HG03159 (cell line): ENCODE data around the gene NPY5R.

Experiments
- ATAC-seq: cut with Tn5 transposase; IDR thresholded peaks from one replicate; pipeline ENCODE4 v1.9.1; 2021; ENCODE audit warnings: mild to moderate bottlenecking, moderate library complexity; ENCODE audit not compliant: unreplicated experiment

The NPY5R gene

DNA sequence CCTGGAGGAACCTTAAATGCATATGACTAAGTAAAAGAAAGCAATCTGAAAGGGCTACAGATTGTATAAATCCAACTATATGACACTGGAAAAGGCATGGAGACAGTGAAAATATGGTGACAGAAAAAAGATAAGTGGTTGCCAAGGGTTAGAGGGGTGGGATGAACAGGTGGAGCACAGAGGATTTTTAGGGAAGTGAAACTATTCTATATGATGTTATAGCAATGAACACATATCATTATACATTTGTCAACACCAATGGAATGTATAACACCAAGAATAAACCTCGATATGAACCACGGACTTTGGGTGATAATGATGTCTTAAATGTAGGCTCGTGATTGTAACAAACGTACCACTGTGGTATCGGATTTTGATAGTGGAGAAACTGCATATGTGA, 40.7 kb downstream of the NPY5R start:
- ATAC-seq, result no peak

DNA sequence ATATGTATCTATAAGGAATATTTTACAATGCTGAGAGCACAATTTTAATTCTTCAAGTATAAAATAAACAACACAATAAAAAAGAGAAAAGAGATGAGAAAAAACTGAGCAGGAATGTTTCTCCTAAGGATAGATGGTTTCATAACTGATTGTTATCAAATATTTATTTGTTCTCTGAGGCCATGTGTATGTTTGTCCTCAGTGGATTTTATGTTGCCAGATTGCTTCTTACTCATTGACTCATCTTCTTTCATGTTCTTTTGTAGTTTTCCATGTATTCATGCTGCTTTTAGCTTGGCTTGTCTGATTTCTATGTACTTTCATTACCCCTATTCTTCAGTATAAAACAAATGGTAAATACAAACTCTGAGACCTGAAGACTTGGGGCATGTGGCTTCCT, 41.2 kb downstream of the NPY5R start:
- no peak for ATAC-seq

DNA sequence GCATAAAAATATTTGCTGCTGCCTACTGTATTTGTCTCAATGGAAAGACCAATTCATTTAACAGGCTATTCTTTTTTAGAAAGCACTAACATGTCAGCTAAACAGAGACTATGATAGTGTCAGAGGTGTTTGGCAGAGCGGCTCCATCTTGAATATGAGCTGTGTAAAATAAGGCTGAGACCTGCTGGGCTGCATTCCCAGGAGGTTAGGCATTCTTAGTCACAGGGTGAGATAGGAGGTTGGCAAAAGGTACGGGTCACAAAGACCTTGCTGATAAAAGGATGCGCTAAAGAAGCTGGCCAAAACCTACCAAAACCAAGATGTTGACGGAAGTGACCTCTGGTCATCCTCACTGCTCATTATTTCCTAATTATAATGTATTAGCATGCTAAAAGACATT, 41.8 kb downstream of the NPY5R start:
- ATAC-seq, result no peak

DNA sequence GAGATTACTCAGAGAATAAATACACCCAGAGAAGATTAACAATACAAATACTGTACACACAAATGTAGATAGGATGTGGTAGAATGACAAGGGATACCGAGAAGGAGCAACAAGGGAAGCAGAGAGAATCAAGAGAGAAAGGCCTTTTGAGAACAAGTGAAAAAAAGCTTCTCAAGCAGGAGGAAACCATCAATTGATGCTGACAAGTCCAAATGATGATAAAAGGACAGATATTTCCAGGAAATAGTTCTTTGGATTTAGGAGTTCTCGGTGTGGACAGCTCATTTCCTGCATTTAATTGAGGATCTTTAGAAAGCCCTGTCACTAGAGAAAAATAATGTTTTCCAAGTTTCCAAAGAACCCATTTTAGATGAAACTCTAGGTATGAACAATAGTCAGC, 48.1 kb downstream of the NPY5R start:
- ATAC-seq, result no peak

DNA sequence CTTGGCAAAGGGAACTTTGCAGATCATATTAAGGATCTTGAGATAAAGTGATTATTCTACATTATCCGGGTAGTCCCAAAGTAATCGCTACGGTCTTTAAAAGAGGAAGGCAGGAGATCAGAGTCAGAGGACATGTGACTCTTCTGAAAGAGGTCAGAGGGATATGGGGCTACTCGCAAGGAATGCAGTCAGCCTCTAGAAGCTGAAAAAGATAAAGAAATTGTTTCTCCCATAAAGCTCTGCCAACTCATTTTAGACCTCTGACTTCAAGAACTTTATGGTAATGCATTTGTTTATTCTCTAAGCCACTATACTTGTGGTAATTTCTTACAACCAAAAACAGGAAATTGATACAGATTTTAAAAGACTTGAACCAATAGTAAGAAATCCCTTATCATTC, 48.6 kb downstream of the NPY5R start:
- no peak for ATAC-seq

DNA sequence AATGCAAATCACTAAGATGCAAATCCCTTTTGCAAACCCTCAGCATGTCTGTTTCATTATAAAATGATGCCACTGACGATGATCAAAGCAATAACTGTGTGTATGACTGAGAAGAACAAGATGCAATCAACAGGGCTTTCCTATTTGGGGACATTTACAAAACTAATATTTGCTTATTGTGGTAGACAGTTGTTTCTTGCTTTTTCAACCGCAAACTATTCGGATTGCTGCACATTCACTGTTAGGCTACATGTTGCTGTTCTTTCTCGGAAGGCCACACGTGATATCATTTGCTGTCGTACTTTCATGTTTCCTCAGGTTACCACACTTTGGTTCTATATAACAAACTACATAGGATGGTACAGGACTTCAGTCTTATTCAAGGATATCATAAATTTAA, 49.8 kb downstream of the NPY5R start:
- no peak for ATAC-seq

DNA sequence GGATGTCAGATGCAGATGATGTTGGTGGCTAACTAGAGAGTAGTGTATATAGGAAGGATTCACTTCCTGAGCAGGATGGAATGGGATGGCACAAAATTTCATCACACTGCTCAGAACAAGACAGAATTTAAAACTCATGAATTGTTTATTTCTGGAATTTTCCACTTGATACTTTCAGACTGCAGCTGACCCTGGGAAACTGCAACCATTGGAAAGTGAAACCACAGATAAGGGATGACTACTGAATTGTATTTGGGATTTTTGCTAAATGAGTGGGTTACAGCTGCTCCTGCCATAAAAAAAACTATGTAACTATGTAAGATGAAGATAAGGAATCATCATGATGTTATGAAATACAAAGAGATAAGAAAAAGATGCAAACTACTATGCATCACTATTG, 51.4 kb downstream of the NPY5R start:
- ATAC-seq, result no peak

DNA sequence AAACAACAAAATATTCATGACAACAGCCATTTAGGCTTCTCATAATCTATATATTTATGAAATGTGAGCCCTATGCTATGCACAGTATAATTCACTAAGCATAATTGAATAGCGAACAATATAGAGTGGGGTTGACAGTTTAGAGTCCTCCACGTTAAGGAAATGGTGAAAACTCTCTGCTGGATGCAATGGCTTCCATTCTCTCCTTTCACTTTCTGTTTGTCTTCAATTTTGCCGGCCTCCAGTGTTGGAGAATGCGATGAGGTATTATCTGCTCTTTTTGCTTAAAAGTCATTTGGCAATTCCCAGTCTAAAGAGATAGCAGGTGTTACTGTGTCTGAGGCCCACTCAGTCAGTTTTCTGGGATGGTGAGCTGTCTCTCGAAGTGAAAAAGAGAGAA, 52.1 kb downstream of the NPY5R start:
- no peak for ATAC-seq

DNA sequence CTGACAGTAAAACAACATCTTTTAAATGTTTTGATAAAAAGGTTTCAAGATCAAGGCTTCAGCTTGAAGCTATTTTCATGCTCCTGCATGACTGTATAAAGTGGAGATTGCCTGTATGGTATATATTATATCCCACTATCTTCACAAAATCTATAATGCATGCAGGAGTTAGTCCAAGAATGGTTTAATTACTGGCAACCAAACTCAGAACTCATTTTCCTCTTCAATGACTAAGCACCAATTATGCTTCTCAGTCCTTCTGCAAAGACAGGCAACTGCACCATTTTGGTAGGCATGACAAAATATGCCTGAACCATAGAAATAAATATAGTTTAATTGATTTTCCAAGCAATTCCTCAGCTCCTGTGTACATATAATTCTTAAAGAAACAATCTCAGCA, 54.5 kb downstream of the NPY5R start:
- ATAC-seq, result no peak

DNA sequence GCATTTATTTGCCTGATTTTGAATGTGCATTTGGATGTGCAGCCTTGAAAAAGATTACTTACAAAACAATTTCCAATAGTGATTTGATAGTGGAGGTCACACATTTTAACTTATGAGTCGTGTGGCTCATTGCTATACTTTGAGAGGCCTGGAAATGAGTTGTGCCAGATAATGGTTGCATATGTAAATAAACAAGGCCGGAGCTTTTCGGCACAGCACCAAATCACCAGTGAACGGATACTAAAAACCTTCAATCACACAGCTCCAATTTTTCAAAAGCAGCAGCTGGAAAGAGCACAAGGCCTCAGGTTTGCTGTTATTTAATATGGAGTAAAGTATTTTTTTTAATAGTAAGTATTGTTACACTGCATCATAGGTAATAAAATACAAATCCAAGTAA, 57.2 kb downstream of the NPY5R start:
- ATAC-seq, result no peak
